ENCODE results near the gene OTULIN.

Gene OTULIN

DNA sequence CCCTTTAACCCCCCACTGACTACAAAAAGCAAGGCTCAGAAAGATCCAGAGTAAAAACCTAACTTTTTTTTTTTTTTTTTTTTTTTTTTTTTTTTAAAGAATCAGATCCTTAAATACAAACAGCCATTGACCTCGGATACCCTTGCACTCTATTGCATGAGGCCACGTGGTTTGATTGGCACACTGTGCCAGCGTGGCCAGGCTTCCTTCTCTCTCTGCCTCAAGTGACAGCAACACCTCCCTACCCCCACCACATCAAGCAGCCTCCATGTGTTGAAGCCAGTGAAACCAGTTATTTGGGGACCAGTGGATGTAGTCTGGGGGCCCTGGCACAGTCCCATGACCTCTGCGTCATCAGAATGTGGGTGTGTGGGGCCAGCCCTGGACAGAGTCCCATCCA, 71.4 kb downstream of the OTULIN start:
- TF ChIP-seq ESRRG (CRISPR knock-in tag; IDR thresholded peaks at IDR 0.05) (no peak), RARB (CRISPR knock-in tag; IDR thresholded peaks at IDR 0.05) (no peak), ZNF565 (CRISPR knock-in tag; conservative IDR thresholded peaks at IDR 0.05; ENCODE audit: low read depth) (no peak), PPARA (CRISPR knock-in tag; IDR thresholded peaks at IDR 0.05; ENCODE audit: borderline replicate concordance) (no peak), BACH2 (CRISPR knock-in tag; IDR thresholded peaks at IDR 0.05; ENCODE audit: borderline replicate concordance) (no peak)
- no peak for ATAC-seq

- TF ChIP-seq, protein P1, sequence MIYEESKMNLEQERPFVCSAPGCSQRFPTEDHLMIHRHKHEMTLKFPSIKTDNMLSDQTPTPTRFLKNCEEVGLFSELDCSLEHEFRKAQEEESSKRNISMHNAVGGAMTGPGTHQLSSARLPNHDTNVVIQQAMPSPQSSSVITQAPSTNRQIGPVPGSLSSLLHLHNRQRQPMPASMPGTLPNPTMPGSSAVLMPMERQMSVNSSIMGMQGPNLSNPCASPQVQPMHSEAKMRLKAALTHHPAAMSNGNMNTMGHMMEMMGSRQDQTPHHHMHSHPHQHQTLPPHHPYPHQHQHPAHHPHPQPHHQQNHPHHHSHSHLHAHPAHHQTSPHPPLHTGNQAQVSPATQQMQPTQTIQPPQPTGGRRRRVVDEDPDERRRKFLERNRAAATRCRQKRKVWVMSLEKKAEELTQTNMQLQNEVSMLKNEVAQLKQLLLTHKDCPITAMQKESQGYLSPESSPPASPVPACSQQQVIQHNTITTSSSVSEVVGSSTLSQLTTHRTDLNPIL (CRISPR knock-in tag; IDR thresholded peaks at IDR 0.05; ENCODE audit: low read depth): no peak
- TF ChIP-seq, protein P2, sequence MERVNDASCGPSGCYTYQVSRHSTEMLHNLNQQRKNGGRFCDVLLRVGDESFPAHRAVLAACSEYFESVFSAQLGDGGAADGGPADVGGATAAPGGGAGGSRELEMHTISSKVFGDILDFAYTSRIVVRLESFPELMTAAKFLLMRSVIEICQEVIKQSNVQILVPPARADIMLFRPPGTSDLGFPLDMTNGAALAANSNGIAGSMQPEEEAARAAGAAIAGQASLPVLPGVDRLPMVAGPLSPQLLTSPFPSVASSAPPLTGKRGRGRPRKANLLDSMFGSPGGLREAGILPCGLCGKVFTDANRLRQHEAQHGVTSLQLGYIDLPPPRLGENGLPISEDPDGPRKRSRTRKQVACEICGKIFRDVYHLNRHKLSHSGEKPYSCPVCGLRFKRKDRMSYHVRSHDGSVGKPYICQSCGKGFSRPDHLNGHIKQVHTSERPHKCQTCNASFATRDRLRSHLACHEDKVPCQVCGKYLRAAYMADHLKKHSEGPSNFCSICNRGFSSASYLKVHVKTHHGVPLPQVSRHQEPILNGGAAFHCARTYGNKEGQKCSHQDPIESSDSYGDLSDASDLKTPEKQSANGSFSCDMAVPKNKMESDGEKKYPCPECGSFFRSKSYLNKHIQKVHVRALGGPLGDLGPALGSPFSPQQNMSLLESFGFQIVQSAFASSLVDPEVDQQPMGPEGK (CRISPR knock-in tag; IDR thresholded peaks at IDR 0.05; ENCODE audit: borderline replicate concordance): no peak
- TF ChIP-seq ZNF565 (CRISPR knock-in tag; conservative IDR thresholded peaks at IDR 0.05; ENCODE audit: low read depth): no peak
- no peak for TF ChIP-seq ZC3H10 (CRISPR knock-in tag; IDR thresholded peaks at IDR 0.05)
- no peak for TF ChIP-seq ZFP30 (CRISPR knock-in tag; IDR thresholded peaks at IDR 0.05)
- no peak for TF ChIP-seq PPARA (CRISPR knock-in tag; IDR thresholded peaks at IDR 0.05; ENCODE audit: borderline replicate concordance)
- ATAC-seq: no peak
Measured at GRCh38 chr5:14737291-14737690, 72.8 kb downstream of the OTULIN start.

DNA sequence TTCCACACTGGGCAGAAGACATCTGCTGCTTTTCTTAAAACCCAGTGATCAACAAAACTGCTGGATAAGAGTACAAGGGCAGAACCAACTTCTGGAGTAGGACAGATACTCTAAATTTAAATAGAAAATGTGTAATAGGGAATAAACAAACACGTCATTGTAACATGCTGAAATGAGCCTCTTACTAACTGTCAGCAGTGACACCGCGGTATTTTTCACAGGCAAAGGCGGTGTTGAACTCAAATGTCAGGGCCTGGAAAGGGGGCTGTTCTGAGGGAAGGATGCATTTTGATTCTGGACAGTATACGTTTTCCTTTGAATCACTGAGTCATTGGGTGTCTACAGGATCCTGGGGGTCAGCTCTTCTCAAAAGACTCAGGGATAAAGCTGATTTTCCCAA, 73.5 kb downstream of the OTULIN start:
- ATAC-seq: no peak
- TF ChIP-seq ZFP3 (CRISPR knock-in tag; IDR thresholded peaks at IDR 0.05) (no peak), RARB (CRISPR knock-in tag; IDR thresholded peaks at IDR 0.05) (no peak), ZNF8 (CRISPR knock-in tag; IDR thresholded peaks at IDR 0.05) (no peak), ZFP30 (CRISPR knock-in tag; IDR thresholded peaks at IDR 0.05) (no peak), GLIS3 (CRISPR knock-in tag; IDR thresholded peaks at IDR 0.05) (no peak), ZNF565 (CRISPR knock-in tag; conservative IDR thresholded peaks at IDR 0.05; ENCODE audit: low read depth) (no peak), CSDC2 (CRISPR knock-in tag; IDR thresholded peaks at IDR 0.05) (no peak), PPARA (CRISPR knock-in tag; IDR thresholded peaks at IDR 0.05; ENCODE audit: borderline replicate concordance) (no peak), OSR1 (CRISPR knock-in tag; IDR thresholded peaks at IDR 0.05) (no peak), ZC3H10 (CRISPR knock-in tag; IDR thresholded peaks at IDR 0.05) (no peak), TCF4 (CRISPR knock-in tag; IDR thresholded peaks at IDR 0.05; ENCODE audit: borderline replicate concordance) (no peak)
- TF ChIP-seq, protein P1 (CRISPR knock-in tag; IDR thresholded peaks at IDR 0.05; ENCODE audit: low read depth): no peak
- TF ChIP-seq, protein P3, sequence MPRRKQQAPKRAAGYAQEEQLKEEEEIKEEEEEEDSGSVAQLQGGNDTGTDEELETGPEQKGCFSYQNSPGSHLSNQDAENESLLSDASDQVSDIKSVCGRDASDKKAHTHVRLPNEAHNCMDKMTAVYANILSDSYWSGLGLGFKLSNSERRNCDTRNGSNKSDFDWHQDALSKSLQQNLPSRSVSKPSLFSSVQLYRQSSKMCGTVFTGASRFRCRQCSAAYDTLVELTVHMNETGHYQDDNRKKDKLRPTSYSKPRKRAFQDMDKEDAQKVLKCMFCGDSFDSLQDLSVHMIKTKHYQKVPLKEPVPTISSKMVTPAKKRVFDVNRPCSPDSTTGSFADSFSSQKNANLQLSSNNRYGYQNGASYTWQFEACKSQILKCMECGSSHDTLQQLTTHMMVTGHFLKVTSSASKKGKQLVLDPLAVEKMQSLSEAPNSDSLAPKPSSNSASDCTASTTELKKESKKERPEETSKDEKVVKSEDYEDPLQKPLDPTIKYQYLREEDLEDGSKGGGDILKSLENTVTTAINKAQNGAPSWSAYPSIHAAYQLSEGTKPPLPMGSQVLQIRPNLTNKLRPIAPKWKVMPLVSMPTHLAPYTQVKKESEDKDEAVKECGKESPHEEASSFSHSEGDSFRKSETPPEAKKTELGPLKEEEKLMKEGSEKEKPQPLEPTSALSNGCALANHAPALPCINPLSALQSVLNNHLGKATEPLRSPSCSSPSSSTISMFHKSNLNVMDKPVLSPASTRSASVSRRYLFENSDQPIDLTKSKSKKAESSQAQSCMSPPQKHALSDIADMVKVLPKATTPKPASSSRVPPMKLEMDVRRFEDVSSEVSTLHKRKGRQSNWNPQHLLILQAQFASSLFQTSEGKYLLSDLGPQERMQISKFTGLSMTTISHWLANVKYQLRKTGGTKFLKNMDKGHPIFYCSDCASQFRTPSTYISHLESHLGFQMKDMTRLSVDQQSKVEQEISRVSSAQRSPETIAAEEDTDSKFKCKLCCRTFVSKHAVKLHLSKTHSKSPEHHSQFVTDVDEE (CRISPR knock-in tag; IDR thresholded peaks at IDR 0.05): no peak
- TF ChIP-seq, protein P4, sequence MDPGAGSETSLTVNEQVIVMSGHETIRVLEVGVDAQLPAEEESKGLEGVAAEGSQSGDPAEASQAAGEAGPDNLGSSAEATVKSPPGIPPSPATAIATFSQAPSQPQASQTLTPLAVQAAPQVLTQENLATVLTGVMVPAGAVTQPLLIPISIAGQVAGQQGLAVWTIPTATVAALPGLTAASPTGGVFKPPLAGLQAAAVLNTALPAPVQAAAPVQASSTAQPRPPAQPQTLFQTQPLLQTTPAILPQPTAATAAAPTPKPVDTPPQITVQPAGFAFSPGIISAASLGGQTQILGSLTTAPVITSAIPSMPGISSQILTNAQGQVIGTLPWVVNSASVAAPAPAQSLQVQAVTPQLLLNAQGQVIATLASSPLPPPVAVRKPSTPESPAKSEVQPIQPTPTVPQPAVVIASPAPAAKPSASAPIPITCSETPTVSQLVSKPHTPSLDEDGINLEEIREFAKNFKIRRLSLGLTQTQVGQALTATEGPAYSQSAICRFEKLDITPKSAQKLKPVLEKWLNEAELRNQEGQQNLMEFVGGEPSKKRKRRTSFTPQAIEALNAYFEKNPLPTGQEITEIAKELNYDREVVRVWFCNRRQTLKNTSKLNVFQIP (CRISPR knock-in tag; IDR thresholded peaks at IDR 0.05; ENCODE audit: borderline replicate concordance, low read depth): no peak
- TF ChIP-seq, protein P2 (CRISPR knock-in tag; IDR thresholded peaks at IDR 0.05; ENCODE audit: borderline replicate concordance): no peak

All from SK-N-SH treated with all-trans-retinoic acid at 6 μM for 48 hours (cell line).